Measurements from ENCODE around the gene KRT75.

- TF ChIP-seq EZH2 (IDR thresholded peaks at IDR 0.05; ENCODE audit: low read length) (no peak), CTCF (optimal IDR thresholded peaks at IDR 0.05 in 1 of 3, IDR thresholded peaks at IDR 0.05 in 1 of 3, conservative IDR thresholded peaks at IDR 0.05 in 1 of 3; ENCODE audit: extremely low read depth in 1 of 3, insufficient read depth in 2 of 3, low read length in 3 of 3) (no peak)
These were observed 10.8 kb upstream of the KRT75 start for GRCh38 chr12:52444647-52445595.
